Stromal cell of bone marrow (primary cell): ENCODE data around the gene E2F3.

ENCODE experiments used
- DNase-seq: peaks from one replicate; pipeline ENCODE4 v3.0.0-alpha.2; 2012; ENCODE audit warnings: low read depth

E2F3 gene

DNA sequence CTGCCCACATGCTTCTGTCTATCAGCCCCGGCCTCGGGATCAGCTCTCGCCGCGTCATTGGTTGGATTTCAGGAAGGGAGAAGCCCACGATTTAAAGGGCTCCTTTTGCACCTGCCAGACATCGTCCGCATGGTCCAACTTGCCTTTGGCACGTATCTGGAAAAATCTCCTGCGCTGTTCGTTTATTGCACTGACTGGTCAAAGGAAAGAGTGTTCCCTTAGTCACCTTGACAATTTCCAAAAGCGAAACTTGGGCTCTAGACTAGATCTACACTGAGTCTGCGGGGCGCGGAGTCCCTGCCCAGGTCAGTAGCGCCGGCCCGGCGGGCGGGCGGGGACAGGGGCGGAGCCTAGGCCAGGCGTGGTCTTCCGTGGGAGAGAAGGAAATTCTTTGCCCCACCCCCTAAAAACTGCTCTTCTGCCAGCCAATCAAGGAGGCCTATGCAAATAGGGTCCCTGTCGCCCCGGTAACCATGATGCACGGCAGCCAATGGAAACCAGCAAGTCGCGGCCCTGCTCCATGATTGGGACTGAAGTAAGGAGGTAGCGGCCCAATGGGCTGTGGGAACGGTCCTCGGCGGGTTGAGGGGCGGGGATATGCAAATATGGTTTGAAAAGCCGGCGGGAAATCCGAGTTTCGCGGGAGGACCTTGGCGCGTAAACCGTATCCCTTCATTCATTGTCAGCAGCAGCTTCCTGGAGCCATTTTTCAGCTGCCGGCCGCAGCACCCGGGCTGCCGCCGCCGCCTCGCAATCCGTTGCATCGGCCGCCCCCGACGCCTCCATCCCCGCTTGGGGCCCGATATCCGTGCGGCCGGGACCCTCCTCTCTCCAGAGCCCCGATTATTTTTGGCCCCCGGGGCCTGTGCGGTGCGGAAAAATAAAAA is at the start of gene E2F3:
TSS of gene E2F3 (plus strand) at position 675 of the 887 bp plus-strand sequence. CDS start 354 bp downstream, outside the sequence.
- DNase-seq: peak; percentile 100

GRCh38 chr6:20352346-20352745 is 49.3 kb upstream of the E2F3 start:
- DNase-seq: no peak

- DNase-seq: no peak
Observed at GRCh38 chr6:20353134-20353533, 48.5 kb upstream of the E2F3 start.

DNA sequence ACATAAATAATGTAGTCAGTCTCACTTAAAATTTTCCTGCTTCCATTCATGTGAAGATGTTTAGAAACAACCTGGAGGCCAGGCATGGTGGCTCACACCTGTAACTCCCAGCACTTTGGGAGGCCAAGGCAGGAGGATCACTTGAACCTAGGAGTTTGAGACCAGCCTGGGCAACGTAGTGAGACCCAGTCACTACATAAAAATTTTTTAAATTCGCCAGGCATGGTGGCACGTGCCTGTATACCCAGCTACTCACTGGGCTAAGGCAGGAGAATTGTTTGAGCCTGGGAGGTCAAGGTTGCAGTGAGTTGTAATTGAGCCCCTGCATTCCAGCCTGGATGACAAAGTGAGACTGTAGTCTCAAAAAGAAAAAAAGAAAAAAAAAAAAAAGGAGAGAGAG is 47.3 kb upstream of the E2F3 start:
- DNase-seq: no peak

DNA sequence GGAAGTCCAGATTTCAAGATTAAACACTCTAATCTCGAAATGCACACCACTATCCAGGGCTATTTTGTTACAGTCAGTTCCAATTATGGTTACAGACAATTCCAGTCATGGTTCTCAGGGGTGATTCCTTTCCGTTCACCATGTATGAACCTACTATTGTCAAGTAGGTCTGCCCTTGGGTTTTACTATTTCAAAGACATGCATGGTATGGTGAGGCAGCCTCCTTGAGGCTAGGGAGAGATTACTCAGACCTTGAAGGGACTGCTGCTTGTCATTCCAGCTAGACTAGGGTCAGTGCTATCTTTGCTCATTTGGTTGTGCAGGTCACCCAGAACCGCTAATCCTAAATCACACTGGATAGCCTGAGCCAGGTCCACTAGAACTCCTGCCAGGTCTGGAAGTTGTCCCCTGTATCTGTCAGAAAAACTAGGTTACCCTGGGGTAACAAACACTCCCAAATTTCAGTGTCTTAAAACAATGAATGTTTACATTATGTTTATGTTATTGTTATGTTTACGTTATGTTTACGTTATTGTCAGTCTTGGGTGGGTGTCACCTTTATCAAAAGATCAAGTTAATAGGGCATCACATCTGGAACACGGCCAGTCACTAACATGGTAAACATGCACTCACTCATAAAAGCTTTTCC is 41.1 kb upstream of the E2F3 start:
- DNase-seq: no peak

DNA sequence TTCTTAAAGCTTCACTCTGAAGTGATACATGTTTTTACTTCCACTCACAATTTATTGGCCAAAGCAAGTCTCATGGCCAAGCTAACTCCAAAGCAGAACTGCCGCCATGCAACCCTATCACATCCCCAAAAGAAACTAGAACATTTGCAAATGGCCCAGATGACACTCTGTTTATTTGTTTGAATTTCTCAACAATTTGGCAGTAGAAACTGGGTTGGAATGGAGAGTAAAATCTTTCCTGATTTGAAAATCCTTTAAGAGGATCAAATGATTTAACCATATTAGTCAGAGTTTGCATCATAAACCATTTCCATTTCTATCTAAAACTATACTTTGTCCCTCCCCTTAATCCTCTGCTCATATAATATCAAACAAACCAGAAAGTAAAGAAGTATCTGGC is 39.1 kb upstream of the E2F3 start:
- no peak for DNase-seq

DNA sequence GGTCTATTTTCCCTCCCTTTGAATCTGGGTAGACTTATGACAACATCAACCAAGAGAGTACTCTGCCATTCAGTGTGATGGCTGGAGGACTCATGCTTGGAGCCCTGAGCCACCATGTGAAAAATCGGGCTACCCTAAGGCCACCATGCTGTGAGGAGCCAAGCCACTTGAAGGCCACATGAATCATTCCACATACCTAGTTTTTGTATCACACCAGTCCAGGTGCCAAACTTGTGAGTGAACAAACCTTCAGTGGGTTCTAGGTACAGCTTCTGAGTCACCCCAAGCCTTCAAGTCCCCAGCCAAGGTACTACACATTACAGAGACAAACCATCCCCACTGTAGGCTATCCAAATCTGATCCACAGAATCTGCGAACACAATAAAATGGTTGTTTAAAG is 37.4 kb upstream of the E2F3 start:
- DNase-seq: no peak

- no peak for DNase-seq
Observed at GRCh38 chr6:20365456-20365855, 36.2 kb upstream of the E2F3 start.

- DNase-seq: no peak
Observed at GRCh38 chr6:20366082-20366830, 35.4 kb upstream of the E2F3 start.

GRCh38 chr6:20367743-20368485 is 33.8 kb upstream of the E2F3 start:
- DNase-seq: no peak

GRCh38 chr6:20370393-20370792 is 31.3 kb upstream of the E2F3 start:
- no peak for DNase-seq

- DNase-seq: no peak
Observed at GRCh38 chr6:20370801-20371200, 30.9 kb upstream of the E2F3 start.

DNA sequence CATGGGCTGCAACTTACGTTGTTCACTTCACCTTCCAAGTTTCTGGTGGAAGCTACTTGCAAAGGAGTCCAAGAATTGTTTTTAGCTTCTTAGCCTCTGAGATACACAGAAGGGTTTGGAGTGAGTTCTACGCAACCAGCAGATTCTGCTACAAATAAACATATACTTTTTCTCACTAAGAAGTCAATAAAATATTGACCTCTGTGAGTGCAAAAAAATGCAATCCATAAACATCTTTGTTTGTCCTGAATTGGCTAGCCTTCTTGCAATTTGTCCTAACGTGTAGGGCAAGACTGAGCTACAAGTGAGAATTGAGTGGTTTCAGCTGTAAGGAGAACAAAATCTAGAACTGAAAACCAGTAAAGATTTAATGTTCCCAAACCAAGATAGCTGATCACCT is 26.2 kb upstream of the E2F3 start:
- no peak for DNase-seq

DNA sequence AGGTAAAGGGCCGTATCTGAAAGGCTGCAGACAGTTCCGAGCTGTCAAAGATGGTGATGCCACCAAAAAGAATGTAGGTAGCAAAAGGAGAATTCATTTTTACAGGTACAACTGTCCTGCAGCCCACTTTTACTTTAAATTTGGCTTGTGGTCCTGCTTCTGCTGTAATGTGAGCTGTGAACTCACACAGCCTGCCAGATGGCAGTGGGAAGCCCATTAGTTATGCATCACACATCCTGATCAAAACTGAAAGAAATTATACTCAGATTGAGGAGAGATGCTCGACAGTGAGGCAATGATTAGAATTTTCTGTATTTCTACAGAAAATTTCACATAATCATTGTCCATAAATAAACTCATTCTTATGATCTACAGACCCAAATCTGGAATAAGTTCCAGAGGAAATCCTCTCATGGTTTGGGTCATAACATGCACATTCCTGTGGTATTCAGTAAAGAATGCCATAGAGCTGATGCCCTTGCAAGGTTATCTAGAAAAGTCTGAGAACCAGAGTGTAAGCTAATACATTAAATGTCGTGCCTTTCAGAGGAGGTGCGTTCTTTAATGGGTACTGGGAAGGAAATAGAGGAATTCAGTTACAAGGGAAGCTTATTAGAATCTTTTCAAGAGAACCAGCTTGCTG is 23.9 kb upstream of the E2F3 start:
- DNase-seq: no peak

- no peak for DNase-seq
Observed at GRCh38 chr6:20379231-20379630, 22.4 kb upstream of the E2F3 start.

- DNase-seq: no peak
Observed at GRCh38 chr6:20386218-20386617, 15.5 kb upstream of the E2F3 start.

DNA sequence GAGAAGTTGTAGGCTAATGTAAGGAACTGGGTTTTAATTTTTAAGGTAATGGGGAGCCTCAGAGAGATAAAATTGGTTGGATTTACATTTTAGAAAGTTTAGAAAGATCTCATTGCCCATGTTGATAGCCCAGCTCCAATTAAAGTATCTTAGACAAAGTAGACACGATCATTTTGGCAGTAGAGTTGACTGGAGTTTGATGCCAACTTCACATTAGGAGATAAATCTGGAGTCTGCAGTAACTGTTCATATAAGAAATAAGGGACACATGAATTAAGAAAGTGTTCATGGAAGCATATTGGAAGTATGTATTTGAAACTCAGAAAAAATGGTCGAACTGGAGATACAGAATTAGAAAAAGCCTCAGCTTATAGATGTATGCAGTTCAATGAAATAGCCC is 12.6 kb upstream of the E2F3 start:
- DNase-seq: no peak

- no peak for DNase-seq
Observed at GRCh38 chr6:20393297-20393696, 8.4 kb upstream of the E2F3 start.

GRCh38 chr6:20399518-20399917 is 2.2 kb upstream of the E2F3 start:
- no peak for DNase-seq

DNA sequence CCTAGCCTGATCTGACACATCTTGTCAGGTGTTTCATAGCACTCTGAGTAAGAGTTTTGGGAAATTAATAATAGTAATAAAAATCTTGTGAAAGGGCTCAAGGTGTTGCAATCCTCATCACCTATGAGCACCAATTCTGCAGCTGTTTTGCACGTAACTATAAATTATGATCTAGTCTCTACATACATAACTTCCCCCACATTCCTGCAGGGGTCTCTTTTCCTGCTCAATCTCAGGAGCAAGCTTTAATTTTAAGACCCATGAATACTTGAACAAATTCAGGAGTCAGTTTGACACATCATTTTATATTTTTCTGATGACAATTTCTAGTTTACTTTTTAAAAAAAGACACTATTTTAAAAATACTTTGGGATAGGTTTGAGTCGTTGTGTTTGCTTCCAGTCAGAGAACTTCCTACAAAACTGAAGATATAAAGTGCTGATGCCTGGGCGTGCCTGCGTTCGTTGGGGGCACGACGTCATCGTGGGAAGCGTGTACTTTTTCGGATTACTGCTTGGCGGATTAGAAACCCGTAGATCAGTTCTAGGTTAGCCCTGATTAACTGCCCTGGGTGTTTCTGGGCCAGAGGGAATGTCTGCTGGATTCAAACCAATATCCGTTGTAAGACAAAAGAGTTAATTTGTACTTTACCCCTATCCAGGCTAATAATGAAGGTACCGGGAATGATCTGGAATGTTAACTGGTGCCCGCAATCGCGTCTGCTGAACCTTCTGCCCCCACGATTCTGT is 1.0 kb upstream of the E2F3 start:
- no peak for DNase-seq

DNA sequence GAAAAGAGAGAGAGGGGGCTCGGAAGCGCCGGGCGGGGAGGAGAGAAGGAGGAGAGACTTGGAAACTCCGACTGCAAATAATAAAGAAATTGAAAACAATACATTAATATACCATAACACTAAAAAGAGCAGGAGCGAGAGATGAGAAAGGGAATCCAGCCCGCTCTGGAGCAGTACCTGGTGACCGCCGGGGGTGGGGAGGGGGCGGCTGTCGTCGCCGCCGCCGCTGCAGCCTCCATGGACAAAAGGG is 338 bp downstream of the E2F3 start:
- no peak for DNase-seq
